ENCODE measurements around the gene NFIX.

DNA sequence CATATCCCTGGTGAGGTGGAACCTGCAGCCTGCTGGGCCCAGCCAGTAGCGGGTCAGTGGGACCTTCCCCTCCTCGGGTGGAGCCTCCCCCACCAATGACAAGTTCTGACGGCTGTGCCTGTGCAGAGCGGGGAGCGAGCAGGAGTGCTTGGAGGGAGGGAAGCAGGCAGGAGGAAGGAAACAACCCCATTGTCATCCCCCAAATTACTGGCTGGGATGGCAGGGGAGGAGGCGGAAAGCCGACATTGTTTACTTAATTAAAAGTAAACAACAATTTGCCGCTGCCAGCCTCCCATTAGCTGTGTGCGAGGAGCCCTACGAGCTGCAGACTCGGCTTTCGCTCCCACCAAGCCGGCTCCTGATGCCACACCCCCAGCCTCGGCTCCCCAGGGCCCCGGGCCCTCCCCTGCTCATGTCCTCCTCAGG, 61.9 kb downstream of the NFIX start:
- TF ChIP-seq, protein P1, sequence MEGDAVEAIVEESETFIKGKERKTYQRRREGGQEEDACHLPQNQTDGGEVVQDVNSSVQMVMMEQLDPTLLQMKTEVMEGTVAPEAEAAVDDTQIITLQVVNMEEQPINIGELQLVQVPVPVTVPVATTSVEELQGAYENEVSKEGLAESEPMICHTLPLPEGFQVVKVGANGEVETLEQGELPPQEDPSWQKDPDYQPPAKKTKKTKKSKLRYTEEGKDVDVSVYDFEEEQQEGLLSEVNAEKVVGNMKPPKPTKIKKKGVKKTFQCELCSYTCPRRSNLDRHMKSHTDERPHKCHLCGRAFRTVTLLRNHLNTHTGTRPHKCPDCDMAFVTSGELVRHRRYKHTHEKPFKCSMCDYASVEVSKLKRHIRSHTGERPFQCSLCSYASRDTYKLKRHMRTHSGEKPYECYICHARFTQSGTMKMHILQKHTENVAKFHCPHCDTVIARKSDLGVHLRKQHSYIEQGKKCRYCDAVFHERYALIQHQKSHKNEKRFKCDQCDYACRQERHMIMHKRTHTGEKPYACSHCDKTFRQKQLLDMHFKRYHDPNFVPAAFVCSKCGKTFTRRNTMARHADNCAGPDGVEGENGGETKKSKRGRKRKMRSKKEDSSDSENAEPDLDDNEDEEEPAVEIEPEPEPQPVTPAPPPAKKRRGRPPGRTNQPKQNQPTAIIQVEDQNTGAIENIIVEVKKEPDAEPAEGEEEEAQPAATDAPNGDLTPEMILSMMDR (IDR thresholded peaks at IDR 0.05; ENCODE audit: insufficient read depth, low read depth, low read length): no peak
- no peak for TF ChIP-seq EZH2 (IDR thresholded peaks at IDR 0.05; ENCODE audit: insufficient read depth, low read length)

All from astrocyte (in vitro differentiated cells and primary cell).